ENCODE data around the gene PDIK1L. TPM values are rescaled to one million over a fixed set of nuclear protein-coding genes. Genes with fewer than 3 reads are reported as not detected.

Gene PDIK1L
- polyA plus RNA-seq, 1 donor = 5.6 TPM

DNA sequence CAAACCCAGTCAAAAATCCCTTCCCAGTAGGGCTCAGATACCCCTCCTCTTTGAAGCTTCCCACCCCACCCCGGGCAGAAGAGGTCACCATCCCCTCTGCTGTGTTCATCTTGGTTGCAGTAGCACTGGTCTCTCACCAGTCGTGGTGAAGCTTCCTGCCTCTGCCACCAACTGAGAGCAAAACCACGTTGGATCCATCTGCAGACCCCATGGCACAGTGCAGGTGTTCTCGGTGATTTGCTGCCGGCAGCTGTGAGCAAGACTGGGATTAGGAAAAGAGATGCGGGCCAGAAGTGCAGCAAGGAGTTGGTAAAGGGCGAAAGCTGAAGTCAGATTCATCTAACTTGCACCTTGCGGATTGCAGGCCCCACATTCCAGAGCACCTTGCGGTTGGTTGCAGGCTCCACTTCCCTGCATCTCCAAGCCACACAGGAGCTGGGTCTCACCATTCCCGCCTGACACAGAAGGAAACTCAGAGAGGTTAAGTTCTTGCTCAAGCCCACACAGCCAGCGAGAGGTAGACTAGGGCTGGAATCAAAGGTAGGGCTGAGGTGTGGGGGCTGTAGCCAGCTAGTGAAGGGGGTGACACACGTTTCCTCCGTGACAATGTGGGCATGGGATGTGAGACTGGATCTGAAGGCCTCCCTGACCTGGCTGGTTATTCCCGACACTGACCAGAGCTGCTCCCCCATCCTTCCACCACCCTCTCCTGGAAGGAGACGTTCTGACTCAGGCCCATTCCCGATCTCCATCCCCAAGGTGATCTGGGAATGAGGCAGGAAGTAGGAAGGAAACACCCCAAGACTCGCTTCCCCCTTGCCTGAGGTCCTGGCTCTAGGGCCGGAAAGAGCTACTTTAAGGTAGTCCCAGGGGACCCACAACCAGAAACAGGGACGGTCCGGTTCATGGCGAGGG is 44.0 kb downstream of the PDIK1L start:
- no peak for DNase-seq

DNA sequence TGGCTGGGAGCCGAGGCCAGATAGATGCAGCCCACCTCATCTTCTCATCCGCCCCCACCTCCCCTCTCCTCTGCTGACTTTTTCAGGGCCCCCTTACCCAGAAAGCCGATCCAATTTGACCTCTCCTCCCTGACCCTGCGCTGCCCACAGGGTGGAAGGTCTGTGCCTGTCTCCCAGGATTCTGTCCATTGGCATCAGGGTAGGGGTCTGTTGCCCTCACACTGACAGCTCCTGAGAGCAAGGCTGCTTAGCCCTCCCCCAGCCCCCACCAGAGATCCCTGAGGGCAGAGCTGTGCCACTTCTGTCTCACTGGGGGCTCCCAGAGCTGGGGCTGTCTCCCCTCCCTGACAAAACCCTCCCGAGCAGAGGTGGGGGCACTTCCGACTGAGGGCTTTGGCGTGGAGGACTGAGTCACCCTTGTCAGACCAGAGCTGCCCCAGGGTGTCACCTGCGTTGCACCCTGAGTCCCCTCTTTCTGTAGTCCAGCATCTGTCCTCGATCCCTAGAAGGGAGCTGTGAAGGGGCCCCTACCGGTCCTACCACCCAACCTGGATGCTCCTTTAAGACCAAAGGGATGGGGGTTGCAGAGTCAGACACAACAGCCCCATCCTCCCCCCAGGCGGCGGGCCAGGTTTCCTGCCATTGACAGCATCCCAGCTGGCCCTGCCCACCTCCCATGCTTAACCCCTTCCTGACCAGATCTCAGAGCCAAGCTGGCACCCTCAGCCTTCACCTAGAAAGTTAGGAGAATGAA is 44.8 kb downstream of the PDIK1L start:
- no peak for DNase-seq

DNA sequence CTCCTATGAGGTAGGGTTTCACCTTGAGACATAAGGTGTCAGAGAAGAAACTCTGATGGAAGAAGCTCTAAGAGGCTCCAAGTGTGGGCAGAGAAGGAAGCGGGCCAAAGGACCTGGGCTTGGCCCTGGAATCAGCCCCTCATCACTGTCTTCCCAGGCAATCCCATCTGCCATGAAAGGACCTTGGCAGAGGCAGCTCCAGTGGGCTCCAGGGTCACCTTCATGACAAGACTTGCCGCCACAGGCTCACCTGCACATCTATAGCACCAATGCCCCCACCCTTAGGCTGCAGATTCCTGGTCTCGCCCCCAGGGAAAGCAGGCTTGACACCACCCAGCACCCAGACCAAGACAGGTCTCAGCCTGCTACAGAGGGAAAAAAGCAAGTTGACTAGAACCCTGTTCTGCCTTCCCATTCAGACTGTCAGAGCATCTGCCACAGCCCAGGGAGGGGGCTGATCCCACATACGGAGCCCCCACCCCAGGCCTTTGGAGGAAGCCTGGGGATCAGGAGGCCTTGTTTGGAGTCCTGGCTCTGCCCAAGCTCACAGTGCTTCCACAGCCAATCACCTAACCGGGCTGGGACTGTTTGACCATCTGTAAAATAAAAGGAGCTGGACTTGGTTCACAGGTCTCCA is 46.8 kb downstream of the PDIK1L start:
- no peak for DNase-seq

DNA sequence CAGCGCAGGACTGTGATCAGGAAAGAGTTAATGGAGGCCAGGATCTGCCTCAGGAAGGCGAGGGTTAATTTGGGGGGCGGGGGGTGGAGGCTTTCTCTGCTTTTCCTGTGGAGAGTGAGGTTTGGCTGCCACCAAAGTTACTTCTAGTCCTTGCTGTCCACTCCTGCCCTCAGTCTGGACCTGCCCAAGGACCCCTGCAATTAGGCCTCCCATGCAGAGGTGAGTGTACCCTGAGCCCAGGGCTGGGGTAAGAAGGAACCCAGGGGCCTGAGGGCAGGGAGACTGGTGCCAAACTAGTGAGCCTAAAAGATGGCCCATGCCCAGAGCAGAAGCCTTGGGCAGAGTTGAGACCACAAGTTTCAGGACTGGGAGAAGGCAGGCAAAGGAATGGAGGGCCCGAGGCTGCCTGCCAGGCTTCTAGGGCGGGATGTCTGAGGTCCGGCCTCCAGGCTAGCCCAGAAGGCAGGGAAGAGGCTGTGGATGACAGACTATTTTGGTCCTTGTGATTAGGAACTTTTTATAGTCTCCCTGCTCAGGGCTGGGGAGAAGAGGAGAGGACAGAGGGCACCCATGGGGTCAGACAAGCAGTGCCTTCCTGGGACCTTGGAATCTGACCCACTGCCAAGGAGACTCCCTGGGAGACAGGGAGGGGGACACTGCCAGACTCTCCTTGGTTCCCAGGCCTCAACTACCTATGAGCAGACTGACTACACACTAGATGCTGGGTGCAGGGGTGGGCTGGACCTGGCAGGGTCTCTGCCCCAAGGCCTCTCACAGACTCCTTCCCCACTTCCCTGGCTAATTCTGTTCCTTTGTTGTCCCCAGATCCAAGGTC is 47.5 kb downstream of the PDIK1L start, which contains the start of gene FAM110D:
FAM110D (plus strand) TSS at position 172 of the 835 bp plus-strand sequence. CDS start 2,213 bp downstream, outside the sequence.
- no peak for DNase-seq

DNA sequence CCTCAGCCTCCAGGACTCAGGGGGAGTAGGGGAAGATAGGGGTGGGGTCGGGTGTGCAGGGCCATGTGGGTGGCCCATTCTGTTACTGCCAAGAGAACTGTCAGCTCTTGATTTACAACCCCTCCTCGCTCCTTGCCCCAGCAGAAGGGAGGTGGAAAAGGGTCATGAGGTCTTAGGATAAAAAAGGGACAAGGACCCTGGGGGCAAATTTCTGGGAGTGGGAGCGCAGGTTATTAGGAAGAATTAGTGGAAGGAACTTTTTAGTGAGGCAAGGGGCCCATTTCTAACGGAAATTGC is 48.1 kb downstream of the PDIK1L start:
- DNase-seq = no peak

DNA sequence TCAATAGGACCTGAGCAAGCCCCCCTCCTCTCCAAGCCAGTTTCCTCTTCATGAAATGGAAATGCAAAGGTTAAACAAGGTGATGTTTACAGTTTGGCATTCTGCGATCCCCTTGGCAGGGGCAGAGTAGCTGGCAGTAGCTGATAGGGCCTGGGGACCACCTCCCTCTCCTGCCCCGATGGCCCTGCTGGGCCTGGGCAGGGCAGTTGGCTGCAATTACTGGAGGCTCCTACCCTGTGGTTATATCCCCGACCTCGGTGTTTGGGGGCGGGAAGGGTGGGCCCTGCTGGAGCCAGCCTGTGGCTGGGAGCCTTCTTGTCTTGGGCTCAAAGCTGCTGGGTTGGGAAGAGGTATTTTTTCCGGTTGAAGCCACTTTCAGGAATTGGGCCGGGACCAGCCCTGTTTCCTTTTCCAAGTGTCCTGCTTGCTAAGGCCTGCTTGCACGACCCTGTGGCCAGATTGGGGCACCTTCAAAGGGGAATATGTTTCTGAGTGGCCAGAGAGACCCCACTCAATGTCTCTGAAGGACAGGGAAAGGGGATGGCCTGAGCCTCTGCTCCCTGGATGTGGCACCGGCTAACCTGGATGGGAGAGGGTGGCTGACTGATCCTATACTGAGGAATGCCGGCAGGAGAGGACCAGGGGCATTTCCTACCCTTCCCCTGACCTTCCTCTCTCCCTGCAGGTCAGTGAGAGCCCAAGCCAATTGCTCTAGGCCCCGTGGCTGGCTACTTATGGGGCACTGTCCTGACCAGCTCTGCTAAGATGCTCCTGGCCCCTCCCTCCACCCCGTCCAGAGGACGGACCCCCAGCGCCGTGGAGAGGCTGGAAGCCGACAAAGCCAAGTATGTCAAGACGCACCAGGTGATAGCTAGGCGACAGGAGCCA is 49.1 kb downstream of the PDIK1L start:
- no peak for DNase-seq

DNA sequence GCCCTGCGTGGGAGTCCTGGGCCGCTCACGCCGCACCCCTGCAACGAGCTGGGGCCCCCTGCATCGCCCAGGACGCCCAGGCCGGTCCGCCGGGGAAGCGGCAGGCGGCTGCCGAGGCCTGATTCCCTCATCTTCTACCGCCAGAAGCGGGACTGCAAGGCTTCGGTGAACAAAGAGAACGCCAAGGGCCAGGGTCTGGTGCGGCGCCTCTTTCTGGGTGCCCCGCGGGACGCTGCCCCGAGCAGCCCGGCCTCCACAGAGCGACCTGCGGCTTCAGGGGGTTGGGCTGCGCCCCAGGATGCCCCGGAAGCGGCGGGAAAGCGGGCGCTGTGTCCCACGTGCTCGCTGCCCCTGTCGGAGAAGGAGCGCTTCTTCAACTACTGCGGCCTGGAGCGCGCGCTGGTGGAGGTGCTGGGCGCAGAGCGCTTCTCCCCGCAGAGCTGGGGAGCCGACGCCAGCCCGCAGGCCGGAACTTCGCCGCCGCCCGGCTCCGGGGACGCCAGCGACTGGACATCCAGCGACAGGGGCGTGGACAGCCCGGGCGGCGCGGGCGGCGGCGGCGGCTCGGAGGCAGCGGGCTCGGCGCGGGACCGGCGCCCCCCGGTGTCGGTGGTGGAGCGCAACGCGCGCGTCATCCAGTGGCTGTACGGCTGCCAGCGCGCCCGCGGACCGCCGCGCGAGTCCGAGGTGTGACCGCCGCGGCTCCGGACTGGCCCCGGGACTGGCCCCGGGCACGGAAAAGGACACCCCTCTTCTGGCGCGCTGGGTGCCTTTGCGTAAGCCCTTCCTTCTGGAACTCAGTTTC is 50.0 kb downstream of the PDIK1L start:
- peak; percentile 66 for DNase-seq

DNA sequence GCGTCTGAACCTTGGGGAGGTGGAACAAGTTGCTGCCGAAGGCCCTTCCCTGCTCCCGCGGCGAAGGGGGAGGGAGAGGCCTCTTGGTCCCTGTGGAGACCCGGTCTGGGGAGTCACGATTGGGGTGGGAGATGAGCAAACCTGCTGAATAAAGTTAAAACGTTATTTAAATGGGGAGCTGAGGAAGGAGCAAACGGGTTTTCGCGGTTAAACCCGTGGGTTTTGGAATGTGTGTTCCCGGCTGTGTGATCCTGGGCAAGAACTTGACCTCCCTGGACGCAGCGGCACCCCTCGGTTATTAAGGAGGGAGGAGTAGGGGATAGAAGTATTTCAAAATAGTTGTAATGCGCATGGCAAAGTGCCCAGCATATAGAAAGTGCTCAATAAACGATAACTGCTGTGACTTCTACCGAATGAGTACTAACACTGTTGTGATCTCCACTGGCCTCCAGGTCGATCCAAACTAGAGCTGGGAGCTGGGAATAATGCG is 50.6 kb downstream of the PDIK1L start:
- no peak for DNase-seq

DNA sequence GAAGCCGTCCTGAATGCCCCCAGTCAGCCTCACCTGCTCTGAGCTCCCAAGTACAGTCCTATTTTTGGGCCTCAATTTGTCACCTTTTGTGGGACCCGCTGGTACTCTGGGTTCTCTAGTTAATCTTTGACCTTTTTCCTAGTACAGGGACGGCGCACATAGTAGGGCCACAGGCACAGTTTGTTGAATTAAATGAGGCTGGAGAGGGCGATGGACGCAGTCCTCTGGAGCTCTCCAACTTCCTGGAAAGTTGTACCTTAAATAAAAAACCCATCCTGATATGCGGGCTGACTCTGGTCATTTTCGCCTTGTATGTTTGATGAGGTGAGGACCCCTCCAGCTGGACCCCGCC is 52.0 kb downstream of the PDIK1L start:
- no peak for DNase-seq

DNA sequence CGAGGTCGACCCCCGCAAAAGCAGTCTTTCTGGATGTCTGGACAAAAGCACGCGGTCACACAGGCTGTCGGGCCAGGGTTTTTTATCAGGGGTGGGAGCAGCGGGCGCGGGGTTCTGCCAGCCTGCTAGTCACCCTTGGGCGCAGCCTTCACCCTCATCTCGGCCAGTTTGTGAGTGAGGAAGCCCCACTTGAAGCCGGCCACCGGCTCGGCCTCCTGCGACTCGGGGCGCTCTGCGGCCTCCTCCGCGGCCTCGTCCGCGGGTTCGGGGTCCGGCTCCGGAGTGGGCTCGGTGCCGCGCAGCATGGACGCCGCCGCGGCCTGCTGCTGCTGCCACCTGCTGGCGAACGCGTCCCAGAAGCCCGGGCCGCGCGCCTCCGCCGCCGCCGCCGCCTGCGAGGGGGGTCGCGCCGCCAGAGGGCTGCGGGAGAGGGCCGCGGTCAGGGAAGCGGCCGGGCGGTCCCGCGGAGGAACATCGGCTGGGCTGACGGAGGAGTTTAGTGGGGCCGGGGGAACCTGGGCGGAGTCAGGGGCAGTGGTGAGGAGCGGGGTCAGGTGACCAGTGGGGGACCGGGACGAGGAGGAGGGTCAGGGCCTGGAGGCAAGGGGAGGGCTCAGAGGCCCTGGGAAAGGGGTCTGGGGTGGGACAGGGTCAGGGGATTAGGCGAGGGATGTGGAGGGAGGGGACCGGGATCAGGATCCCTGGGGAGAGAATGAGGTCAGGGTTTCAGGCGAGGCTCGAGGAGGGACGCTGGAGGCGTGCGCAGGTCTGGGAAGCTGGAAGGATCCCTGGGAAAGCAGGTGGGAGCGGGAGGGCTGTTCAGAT is 52.6 kb downstream of the PDIK1L start:
- DNase-seq = peak; percentile 55

DNA sequence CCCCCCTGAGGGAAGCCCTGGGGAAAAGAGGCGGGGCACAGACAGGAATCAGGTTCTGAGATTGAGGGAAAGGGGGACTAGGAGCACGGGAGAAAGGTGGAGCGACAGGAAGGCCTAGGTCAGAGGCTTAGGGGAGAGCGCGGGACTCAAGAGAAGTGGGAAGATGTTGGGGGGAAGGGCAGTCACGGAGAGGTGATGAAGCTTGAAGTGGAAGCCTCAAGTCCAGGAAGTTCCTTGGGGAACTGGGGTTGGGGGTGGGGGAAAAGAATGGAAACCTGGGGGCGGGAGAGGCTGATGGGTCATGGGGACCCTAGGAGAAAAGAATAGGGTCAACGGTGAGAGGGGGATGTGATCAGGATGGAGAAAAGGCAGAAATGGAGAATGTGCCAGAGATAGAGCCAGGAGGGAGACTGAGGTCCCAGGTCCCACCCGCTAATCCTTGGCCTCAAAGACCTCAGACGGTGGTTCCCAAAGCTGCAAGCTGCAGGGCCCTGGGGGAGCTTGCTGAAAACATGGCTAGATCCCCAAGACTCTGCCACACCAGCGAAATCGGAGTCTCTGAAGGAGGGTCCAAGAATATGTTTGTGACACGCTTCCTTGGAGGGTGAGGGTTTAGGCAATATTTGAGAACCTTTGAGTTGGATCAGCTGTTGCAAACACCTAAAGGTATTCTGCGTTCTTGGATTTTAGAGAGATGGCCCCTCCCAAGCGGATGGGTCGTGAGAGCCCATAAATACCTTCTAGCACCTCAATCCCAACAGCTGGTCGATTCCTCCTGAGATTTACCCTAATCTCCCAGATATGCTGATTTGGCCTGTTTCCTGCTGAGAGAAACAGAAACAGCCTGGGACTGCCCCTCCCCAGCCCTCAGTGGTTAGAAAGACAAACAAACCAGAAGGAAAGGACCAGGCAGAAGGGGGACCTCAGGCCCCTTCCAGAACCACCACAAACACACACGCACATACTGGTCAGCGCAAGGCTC is 53.5 kb downstream of the PDIK1L start:
- no peak for DNase-seq

DNA sequence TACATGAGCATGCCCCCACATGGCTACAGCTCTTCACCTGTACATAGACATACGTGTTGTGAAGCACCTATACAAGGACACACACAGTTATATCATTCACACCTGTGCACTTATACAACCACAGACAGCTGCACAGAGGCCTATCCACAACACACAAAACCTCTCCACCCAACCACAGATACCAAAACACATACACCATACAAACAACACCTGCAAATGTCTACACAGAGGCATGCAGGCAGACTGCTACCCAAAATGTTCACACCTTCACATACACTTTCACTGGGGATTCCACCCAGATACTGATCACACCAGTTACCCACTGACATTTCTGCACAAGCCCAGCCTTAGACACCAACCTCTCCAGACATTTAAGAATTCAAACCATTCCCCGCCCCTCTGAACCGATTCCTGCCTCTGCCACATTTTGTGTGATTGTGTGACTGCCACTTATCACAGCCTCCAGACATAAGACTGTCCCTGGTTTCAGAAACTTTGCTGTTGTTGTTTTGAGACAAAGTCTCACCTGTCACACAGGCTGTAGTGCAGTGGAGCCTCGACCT is 55.2 kb downstream of the PDIK1L start:
- DNase-seq = no peak

DNA sequence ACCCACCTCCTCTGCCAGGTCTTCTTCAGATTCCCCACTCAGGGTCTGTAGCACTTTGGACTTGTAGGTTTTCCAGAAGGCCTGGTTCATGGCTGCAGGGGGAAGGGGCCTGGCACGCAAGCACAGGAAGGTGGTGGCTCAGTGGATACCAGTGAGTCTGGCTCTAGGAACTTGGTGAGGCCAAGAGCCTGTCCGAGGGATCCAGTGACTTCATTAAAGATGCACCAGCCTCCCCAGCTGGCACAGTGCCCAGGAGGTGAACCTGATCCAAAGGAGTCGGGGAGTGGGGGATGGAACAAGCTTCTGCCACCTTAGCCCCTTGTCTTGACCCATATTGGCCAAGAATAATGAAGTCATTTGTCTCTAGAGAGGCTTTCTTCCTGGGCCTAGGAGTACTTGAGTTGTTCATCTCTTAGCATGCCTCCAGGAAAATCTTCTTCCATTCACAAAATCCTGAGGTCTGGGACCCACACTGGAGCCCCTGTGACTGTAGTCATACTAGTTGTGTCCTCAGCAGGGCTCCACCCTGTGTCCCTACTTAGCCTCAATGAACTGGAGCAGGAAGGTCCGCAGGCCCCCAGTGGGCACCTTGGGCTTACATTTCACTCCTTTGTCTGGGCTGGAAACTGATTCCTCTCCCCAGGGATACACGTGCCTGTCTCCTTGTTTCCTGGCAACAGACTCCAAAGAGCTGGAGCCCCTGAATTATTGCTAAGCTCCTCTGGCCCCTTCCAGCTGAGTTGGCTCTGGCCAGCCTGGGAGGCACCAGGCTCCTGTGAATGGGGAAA is 57.0 kb downstream of the PDIK1L start, which contains the start of gene C1orf232:
C1orf232 (minus strand) TSS at position 554 of the 788 bp plus-strand sequence; CDS start at position 90, 464 bp downstream.
- DNase-seq = no peak

DNA sequence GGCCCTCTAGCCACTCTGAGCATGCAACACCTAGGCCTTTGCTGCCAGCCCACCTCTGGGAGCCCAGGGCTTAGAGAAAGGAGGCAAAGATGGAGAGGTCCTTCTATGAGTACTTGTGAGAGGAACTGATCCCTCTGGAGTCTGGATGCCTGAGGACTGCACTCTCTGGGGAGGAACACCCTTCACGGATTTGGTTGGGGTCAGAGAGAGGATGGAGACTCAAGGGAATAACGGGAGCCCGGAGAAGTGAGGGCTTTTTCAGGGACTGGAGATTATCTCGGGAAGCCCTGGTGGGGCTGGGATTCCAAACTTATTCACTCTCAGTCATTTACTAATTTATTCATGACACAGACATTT is 57.6 kb downstream of the PDIK1L start:
- DNase-seq = no peak

DNA sequence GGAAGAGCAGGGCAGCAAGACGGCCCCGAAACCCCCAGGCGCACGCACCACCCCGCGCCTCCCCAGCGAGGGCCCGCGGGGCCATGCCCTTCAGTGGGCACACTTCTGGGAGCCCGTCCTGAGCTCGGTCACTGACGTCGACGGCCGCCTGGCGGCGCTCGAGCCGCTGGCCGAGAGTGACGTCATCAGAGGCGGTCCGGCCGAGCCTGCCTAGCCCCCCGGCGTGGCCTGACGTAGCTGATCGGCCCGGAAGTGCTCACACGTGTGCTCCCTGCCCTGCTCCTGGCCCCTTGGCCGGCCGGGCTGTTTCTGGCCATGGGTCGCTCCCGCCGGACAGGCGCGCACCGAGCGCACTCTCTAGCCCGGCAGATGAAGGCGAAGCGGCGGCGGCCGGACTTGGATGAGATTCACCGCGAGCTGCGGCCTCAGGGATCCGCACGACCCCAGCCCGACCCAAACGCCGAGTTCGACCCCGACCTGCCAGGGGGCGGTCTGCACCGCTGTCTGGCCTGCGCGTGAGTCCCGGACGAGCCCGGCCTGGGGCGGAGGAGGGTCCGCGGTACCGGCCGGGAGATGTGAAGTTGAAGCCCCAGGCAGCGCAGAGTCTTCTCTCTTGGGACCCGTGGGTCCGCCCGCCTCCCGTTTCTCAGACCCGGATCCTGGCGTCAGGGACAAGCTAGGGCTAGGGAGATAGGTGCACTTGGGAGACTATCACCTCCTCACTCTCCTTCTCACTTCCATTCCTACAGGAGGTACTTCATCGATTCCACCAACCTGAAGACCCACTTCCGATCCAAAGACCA is 58.2 kb downstream of the PDIK1L start, which contains the start of gene ZNF593:
ZNF593 (plus strand) TSS at position 240 of the 803 bp plus-strand sequence; CDS start at position 316, 76 bp downstream.
- DNase-seq = peak; percentile 89

DNA sequence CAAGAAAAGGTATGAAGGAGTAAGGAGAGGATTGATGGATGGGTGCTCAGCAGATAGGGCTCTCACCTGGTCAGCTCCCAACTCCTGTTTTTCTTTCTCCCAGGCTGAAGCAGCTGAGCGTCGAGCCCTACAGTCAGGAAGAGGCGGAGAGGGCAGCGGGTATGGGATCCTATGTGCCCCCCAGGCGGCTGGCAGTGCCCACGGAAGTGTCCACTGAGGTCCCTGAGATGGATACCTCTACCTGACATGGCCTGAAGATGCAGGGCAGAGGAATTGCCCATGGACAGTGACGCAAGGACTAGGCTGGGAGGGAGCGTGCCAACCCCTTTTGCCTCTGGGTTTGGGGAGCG is 58.8 kb downstream of the PDIK1L start:
- DNase-seq = no peak

Measured in hindlimb muscle (tissue), 1 donor.